Thymus (tissue), 14 donors: ENCODE results near the gene DNASE1L2. TPM values are rescaled to one million over a fixed set of nuclear protein-coding genes. Genes with fewer than 3 reads are reported as not detected.

Experiments
- DNase-seq, 9 donors: peaks; one replicate each; pipeline ENCODE4 v3.0.0-alpha.2; 2013; ENCODE audit warnings: low spot score in 9 of 9, low read depth in 6 of 9, missing footprints in 1 of 9
- H3K27ac ChIP-seq, 2 donors: one replicate each; pipeline ENCODE4 v1.5.1; 2013; ENCODE audit warnings: control low read depth in 1 of 2, low read depth in 1 of 2, low read length in 1 of 2, mild to moderate bottlenecking in 1 of 2, moderate library complexity in 1 of 2
- H3K27me3 ChIP-seq, 2 donors: one replicate each; pipeline ENCODE4 v1.5.1; 2013; ENCODE audit warnings: low read length in 1 of 2; ENCODE audit not compliant: control insufficient read depth in 2 of 2, insufficient read depth in 1 of 2
- H3K36me3 ChIP-seq, 2 donors: one replicate each; pipeline ENCODE4 v1.5.1; 2013; ENCODE audit warnings: low read length in 1 of 2, mild to moderate bottlenecking in 1 of 2, moderate library complexity in 1 of 2; ENCODE audit not compliant: control insufficient read depth in 2 of 2, insufficient read depth in 2 of 2
- H3K4me1 ChIP-seq, 2 donors: one replicate each; pipeline ENCODE4 v1.5.1; 2013; ENCODE audit warnings: low read length in 2 of 2; ENCODE audit not compliant: control insufficient read depth in 2 of 2, insufficient read depth in 2 of 2
- H3K4me3 ChIP-seq, 2 donors: one replicate each; pipeline ENCODE4 v1.5.1; 2013; ENCODE audit warnings: low read length in 2 of 2, control low read depth in 1 of 2, mild to moderate bottlenecking in 1 of 2
- H3K9me3 ChIP-seq, 2 donors: one replicate each; pipeline ENCODE4 v1.5.1; 2013; ENCODE audit warnings: low read length in 1 of 2, mild to moderate bottlenecking in 1 of 2; ENCODE audit not compliant: control insufficient read depth in 2 of 2, insufficient read depth in 1 of 2
- WGBS: extraction: QIAGEN DNeasy Blood & Tissue Kit; methylation state at CpG from one replicate; pipeline ENCODE4 v1.1.7; 2013; 5-methylcytosine and 5-hydroxymethylcytosine counted together
- long read RNA-seq, 10 donors: transcript quantifications; one replicate each; lab custom pipeline, GENCODE V29; 2026
- polyA plus RNA-seq: library from polyadenylated mRNA; stranded (reverse); fragments of 200-250 nt; gene quantifications from one replicate; pipeline ENCODE4 v1.2.3, GENCODE V29; 2013
- total RNA-seq: library from RNA; stranded (reverse); fragments of 120-200 nt; gene quantifications from one replicate; pipeline ENCODE4 v1.2.4, GENCODE V29; 2013
- donor health status: healthy.

The DNASE1L2 gene
- 0.99 TPM for total RNA-seq
- polyA plus RNA-seq: 3.5 TPM
- long read RNA-seq, donor 1: 0 reads
- long read RNA-seq, donor 2: 0 reads
- long read RNA-seq, donor 3: 0 reads
- long read RNA-seq, donor 4: 0 reads
- long read RNA-seq, donor 5: 0 reads
- long read RNA-seq, donor 6: 0 reads
- long read RNA-seq, donor 7: 0 reads
- long read RNA-seq, donor 8: 0 reads
- long read RNA-seq, donor 9: 0 reads
- long read RNA-seq, donor 10: 0 reads

GRCh38 chr16:2236337-2237101, at the start of gene DNASE1L2:
TSS of gene DNASE1L2 (plus strand) at chr16:2236444. CDS start at chr16:2236817, 373 bp downstream.
- Histone ChIP-seq H3K27ac (no peak within 1 kb of the TSS), H3K27me3 (peaks cover 30 to 41% of the 10 kb centered on the region in 2 donors), H3K4me3 (no peak within 1 kb of the TSS), H3K4me1 (no peaks in the 10 kb centered on the region), H3K36me3 (peaks cover 45 to 53% of the 10 kb centered on the region in 2 donors), H3K9me3 (no peaks in the 10 kb centered on the region)
- 23% methylated on average over 64 of the region's 64 CpGs for WGBS
- DNase-seq: no peak

GRCh38 chr16:2186505-2186904, 49.7 kb upstream of the DNASE1L2 start:
- WGBS: 96% methylated on average over 20 of the region's 20 CpGs
- no peak for DNase-seq
- H3K36me3 ChIP-seq: no peaks in the 10 kb centered on the region
- H3K27me3 ChIP-seq: peaks cover 0 to 2% of the 10 kb centered on the region in 2 donors
- no peaks in the 10 kb centered on the region for H3K9me3 ChIP-seq
- no peaks in the 10 kb centered on the region for H3K4me1 ChIP-seq
- H3K4me3 ChIP-seq: no peak overlapping the region
- no peak overlapping the region for H3K27ac ChIP-seq

DNA sequence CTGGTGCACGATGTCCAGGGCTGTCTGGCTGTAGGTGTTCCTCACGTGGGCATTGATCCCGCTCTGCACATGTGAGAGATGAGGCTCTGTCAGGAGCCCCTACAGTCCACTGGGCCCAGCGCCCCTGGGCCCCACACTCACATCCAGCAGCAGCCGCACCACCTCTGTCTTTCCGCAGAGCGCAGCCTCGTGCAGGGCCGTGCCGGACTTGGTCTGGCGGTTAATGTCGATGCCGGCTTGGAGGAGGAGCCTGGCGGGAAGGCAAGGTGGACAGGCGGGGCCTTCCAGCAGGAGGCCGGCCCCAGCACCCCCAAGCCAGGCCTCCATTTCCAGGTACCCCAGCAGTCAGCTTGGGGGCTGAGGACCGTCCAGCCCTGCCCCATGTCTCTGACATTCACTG, 49.0 kb upstream of the DNASE1L2 start:
- DNase-seq: no peak
- no peaks in the 10 kb centered on the region for H3K36me3 ChIP-seq
- no peak overlapping the region for H3K27ac ChIP-seq
- H3K4me1 ChIP-seq: no peaks in the 10 kb centered on the region
- whole genome bisulfite sequencing: 91% methylated on average over 17 of the region's 17 CpGs
- peaks cover 0 to 2% of the 10 kb centered on the region in 2 donors for H3K27me3 ChIP-seq
- no peak overlapping the region for H3K4me3 ChIP-seq
- no peaks in the 10 kb centered on the region for H3K9me3 ChIP-seq

GRCh38 chr16:2188395-2188794, 47.8 kb upstream of the DNASE1L2 start:
- Histone ChIP-seq H3K9me3 (no peaks in the 10 kb centered on the region), H3K4me3 (no peak overlapping the region), H3K27me3 (peaks cover 1 to 9% of the 10 kb centered on the region in 2 donors), H3K36me3 (no peaks in the 10 kb centered on the region), H3K4me1 (no peaks in the 10 kb centered on the region), H3K27ac (no peak overlapping the region)
- 95% methylated on average over 8 of the region's 8 CpGs for WGBS
- DNase-seq: no peak

GRCh38 chr16:2189252-2189893, 46.9 kb upstream of the DNASE1L2 start:
- 96% methylated on average over 25 of the region's 25 CpGs for WGBS
- no peaks in the 10 kb centered on the region for H3K9me3 ChIP-seq
- no peaks in the 10 kb centered on the region for H3K4me1 ChIP-seq
- no peaks in the 10 kb centered on the region for H3K36me3 ChIP-seq
- H3K27ac ChIP-seq: no peak overlapping the region
- DNase-seq: no peak
- no peak overlapping the region for H3K4me3 ChIP-seq
- peaks cover 9 to 18% of the 10 kb centered on the region in 2 donors for H3K27me3 ChIP-seq

DNA sequence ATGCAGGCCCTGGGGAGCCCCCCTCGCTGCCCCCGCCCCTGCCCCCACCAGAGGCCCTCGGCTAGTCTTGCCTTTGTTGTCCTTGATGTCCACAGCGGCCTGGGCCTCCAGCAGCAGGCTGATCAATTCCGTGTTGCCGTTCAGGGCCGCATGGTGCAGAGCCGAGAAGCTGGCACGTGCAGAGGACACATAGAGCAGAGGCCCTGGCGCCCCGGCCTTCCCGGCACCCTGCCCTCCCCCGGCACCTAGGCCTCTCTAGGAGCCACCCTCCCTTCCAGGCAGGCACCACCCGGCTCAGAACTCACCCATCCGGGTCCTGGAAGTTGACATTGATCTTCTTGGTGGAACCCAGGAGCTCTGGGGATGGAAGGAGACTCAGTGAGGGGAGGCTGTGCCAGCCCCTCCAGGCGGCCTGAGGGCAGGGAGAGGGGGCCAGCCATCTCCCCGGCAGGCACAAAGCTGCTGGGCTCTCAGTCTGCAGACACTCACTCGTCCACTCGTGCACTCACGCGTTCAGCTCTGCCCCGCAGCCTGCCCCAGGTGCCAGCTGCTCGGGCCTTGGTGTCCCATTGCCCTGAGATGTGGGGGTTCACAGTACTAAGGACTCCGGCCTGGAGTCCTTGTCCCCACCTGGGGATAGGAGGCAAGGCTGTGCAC, 46.1 kb upstream of the DNASE1L2 start:
- no peak for DNase-seq
- Histone ChIP-seq H3K36me3 (no peaks in the 10 kb centered on the region), H3K27me3 (peaks cover 17 to 26% of the 10 kb centered on the region in 2 donors), H3K4me1 (peaks cover under 1 to 5% of the 10 kb centered on the region in 2 donors), H3K4me3 (no peak overlapping the region), H3K27ac (no peak overlapping the region), H3K9me3 (no peaks in the 10 kb centered on the region)
- 95% methylated on average over 24 of the region's 24 CpGs for WGBS

- WGBS: 87% methylated on average over 25 of the region's 25 CpGs
- Histone ChIP-seq H3K27me3 (peaks cover 24 to 33% of the 10 kb centered on the region in 2 donors), H3K36me3 (no peaks in the 10 kb centered on the region), H3K4me3 (no peak overlapping the region), H3K27ac (no peak overlapping the region), H3K4me1 (peaks cover 6 to 13% of the 10 kb centered on the region in 2 donors), H3K9me3 (no peaks in the 10 kb centered on the region)
- DNase-seq: no peak
These were observed 45.4 kb upstream of the DNASE1L2 start for GRCh38 chr16:2190659-2191445.

- Histone ChIP-seq H3K4me3 (no peak overlapping the region), H3K36me3 (no peaks in the 10 kb centered on the region), H3K4me1 (peaks cover 7 to 13% of the 10 kb centered on the region in 2 donors), H3K27me3 (peaks cover 29 to 35% of the 10 kb centered on the region in 2 donors), H3K9me3 (no peaks in the 10 kb centered on the region), H3K27ac (no peak overlapping the region)
- 97% methylated on average over 11 of the region's 11 CpGs for WGBS
- DNase-seq: no peak
These were observed 44.9 kb upstream of the DNASE1L2 start for GRCh38 chr16:2191446-2191706.
